K562 (cell line): Measurements from ENCODE around the gene RACK1. TPM values are rescaled to one million over a fixed set of nuclear protein-coding genes. Genes with fewer than 3 reads are reported as not detected.

ENCODE experiments used
- ASH1L ChIP-seq: fragments of 450-650 bp; IDR thresholded peaks from 2 replicates; pipeline ENCODE4 v1.6.1; 2018; ENCODE audit warnings: borderline replicate concordance, mild to moderate bottlenecking, low read depth; ENCODE audit not compliant: partially characterized antibody
- ATF4 ChIP-seq: fragments of 450-650 bp; formaldehyde crosslinking; IDR thresholded peaks from 2 replicates; pipeline ENCODE4 v1.4.0; 2022; ENCODE audit warnings: mild to moderate bottlenecking, moderate library complexity
- BDP1 ChIP-seq: IDR thresholded peaks from 3 replicates; pipeline ENCODE4 v1.6.1; 2011; ENCODE audit not compliant: insufficient read length, insufficient read depth
- BRD4 ChIP-seq: fragments of 200-600 bp; sonication (generic); IDR thresholded peaks from 2 replicates; pipeline ENCODE4 v1.6.1; 2017; ENCODE audit warnings: inconsistent platforms
- DPF2 ChIP-seq: fragments of 450-650 bp; IDR thresholded peaks from 2 replicates; pipeline ENCODE4 v1.6.1; 2016
- LARP7 ChIP-seq: fragments of 450-650 bp; IDR thresholded peaks from 2 replicates; pipeline ENCODE4 v1.6.1; 2016
- LEF1 ChIP-seq: fragments of 450-650 bp; IDR thresholded peaks from 2 replicates; pipeline ENCODE4 v1.6.1; 2016; ENCODE audit warnings: mild to moderate bottlenecking
- NCOA4 ChIP-seq: fragments of 450-650 bp; IDR thresholded peaks from 2 replicates; pipeline ENCODE4 v1.6.1; 2018; ENCODE audit warnings: mild to moderate bottlenecking; ENCODE audit not compliant: partially characterized antibody
- NFE2L1 ChIP-seq: fragments of 450-650 bp; IDR thresholded peaks from 2 replicates; pipeline ENCODE4 v1.6.1; 2016; ENCODE audit warnings: missing genetic modification characterization, low read depth, mild to moderate bottlenecking, missing compliant biosample characterization, moderate library complexity, borderline replicate concordance
- NRF1 ChIP-seq, 2 experiments: fragments of 450-650 bp; IDR thresholded peaks in 1 of 2; conservative IDR thresholded peaks in 1 of 2; 2 replicates each; pipeline ENCODE4 v1.6.1; 2014; ENCODE audit warnings: mild to moderate bottlenecking in 2 of 2
- ZBTB40 ChIP-seq, 2 experiments: fragments of 450-650 bp in 1 of 2; sonication (generic) in 1 of 2; formaldehyde crosslinking in 1 of 2; IDR thresholded peaks; 2 replicates each; pipeline versions ENCODE4 v1.7.1 to v1.9.0; 2016 to 2022; ENCODE audit warnings: inconsistent platforms in 1 of 2, mild to moderate bottlenecking in 1 of 2, missing genetic modification reagents in 1 of 2
- ZNF79 ChIP-seq: fragments of 250-450 bp; sonication (Bioruptor Pico); IDR thresholded peaks from 2 replicates; pipeline ENCODE4 v1.4.0; 2020; ENCODE audit warnings: low read depth, mild to moderate bottlenecking, moderate library complexity
- polyA plus RNA-seq, 8 experiments: library from polyadenylated mRNA; depleted of rRNA in 4 of 8; stranded (reverse) in 5 of 8; unstranded in 3 of 8; fragments of >200 nt; fragmentation: Nextera tagmentation in 2 of 8; fragmentation: Illumina TruSeq in 1 of 8; extraction: Ambion mirVana in 2 of 8; extraction: Trizol in 1 of 8; gene quantifications; 2 replicates each; pipeline versions ENCODE4 v1.2.1 to v1.2.3, GENCODE V29; 2011 to 2014; ENCODE audit warnings: inconsistent platforms in 1 of 8, missing spikeins in 1 of 8
- total RNA-seq, 7 experiments: library from RNA; depleted of rRNA in 6 of 7; stranded (reverse); fragments of >200 nt in 6 of 7; fragmentation: Illumina TruSeq in 2 of 7; extraction: Trizol in 2 of 7; gene quantifications; 2 replicates each; pipeline versions ENCODE4 v1.2.1 to v1.2.3, GENCODE V29; 2011 to 2021; ENCODE audit warnings: low replicate concordance in 1 of 7
- TF ChIP-seq, protein P1 (sequence below): fragments of 200-800 bp; sonication (Bioruptor generic); IDR thresholded peaks from 2 replicates; pipeline ENCODE4 v1.6.1; 2016; ENCODE audit warnings: missing genetic modification characterization, missing compliant biosample characterization

RACK1 gene
- total and polyA plus RNA-seq, 9 of the 15 experiments (the other 6 are each of a cell fraction or from before 2014, with no cell fraction given): 2,303 to 5,311 (median 3,833) TPM

GRCh38 chr5:181188700-181189362 lies 54.9 kb downstream of the RACK1 start (continued):
- TF ChIP-seq ZBTB40 (IDR thresholded peaks at IDR 0.05) (peak; percentile 84), ZBTB40 (CRISPR knock-in tag; IDR thresholded peaks at IDR 0.05) (no peak), NFE2L1 (tag) (no peak), ZNF79 (CRISPR knock-in tag) (no peak), BRD4 (peak; percentile 92; the same call in 1 of the 2 replicates), ATF4 (CRISPR knock-in tag) (no peak), NRF1 (conservative IDR thresholded peaks at IDR 0.05 in 1 of 2, IDR thresholded peaks at IDR 0.05 in 1 of 2) (no peak), DPF2 (no peak), BDP1 (peak; percentile 88), ASH1L (peak; percentile 23), NCOA4 (no peak), LARP7 (no peak), LEF1 (no peak)
- TF ChIP-seq, protein P1, sequence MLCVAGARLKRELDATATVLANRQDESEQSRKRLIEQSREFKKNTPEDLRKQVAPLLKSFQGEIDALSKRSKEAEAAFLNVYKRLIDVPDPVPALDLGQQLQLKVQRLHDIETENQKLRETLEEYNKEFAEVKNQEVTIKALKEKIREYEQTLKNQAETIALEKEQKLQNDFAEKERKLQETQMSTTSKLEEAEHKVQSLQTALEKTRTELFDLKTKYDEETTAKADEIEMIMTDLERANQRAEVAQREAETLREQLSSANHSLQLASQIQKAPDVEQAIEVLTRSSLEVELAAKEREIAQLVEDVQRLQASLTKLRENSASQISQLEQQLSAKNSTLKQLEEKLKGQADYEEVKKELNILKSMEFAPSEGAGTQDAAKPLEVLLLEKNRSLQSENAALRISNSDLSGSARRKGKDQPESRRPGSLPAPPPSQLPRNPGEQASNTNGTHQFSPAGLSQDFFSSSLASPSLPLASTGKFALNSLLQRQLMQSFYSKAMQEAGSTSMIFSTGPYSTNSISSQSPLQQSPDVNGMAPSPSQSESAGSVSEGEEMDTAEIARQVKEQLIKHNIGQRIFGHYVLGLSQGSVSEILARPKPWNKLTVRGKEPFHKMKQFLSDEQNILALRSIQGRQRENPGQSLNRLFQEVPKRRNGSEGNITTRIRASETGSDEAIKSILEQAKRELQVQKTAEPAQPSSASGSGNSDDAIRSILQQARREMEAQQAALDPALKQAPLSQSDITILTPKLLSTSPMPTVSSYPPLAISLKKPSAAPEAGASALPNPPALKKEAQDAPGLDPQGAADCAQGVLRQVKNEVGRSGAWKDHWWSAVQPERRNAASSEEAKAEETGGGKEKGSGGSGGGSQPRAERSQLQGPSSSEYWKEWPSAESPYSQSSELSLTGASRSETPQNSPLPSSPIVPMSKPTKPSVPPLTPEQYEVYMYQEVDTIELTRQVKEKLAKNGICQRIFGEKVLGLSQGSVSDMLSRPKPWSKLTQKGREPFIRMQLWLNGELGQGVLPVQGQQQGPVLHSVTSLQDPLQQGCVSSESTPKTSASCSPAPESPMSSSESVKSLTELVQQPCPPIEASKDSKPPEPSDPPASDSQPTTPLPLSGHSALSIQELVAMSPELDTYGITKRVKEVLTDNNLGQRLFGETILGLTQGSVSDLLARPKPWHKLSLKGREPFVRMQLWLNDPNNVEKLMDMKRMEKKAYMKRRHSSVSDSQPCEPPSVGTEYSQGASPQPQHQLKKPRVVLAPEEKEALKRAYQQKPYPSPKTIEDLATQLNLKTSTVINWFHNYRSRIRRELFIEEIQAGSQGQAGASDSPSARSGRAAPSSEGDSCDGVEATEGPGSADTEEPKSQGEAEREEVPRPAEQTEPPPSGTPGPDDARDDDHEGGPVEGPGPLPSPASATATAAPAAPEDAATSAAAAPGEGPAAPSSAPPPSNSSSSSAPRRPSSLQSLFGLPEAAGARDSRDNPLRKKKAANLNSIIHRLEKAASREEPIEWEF (CRISPR knock-in tag): no peak
